Ovary (tissue), 3 donors: ENCODE measurements around the gene SEC24C.

Experiments used
- CTCF ChIP-seq, 3 donors: fragments of 450-650 bp in 2 of 3; fragments of 200-600 bp in 1 of 3; IDR thresholded peaks; one replicate each; pipeline versions ENCODE4 v1.5.1 to v1.8.0; 2016 to 2022; ENCODE audit warnings: antibody characterized with exemption in 3 of 3, mild to moderate bottlenecking in 1 of 3
- EP300 ChIP-seq: sonication (generic); formaldehyde crosslinking; IDR thresholded peaks from one replicate; pipeline ENCODE4 v1.6.1; 2017; ENCODE audit warnings: antibody characterized with exemption
- donor health status: DM: no; HTN: no; CAD: no.

GRCh38 chr10:73782749-73783085 is 38.5 kb downstream of the SEC24C start:
- TF ChIP-seq EP300 (no peak), CTCF (IDR thresholded peaks at IDR 0.05) (no peak)
